Keratinocyte (primary cell): Measurements from ENCODE around the gene FHDC1. TPM values are rescaled to one million over a fixed set of nuclear protein-coding genes. Genes with fewer than 3 reads are reported as not detected.

Experiments used
- DNase-seq: peaks from one replicate; pipeline ENCODE4 v3.0.0-alpha.2; 2011; ENCODE audit warnings: low read depth, missing footprints, low spot score
- FAIRE-seq: peaks from 2 replicates; lab custom pipeline; 2011; peaks lifted over from hg19 to GRCh38; lab: Jason Lieb, UNC
- H2AFZ ChIP-seq: 2 replicates; pipeline ENCODE4 v1.6.0; 2012; ENCODE audit warnings: low read length, control low read depth, inconsistent platforms; ENCODE audit not compliant: control insufficient read depth
- H3K27ac ChIP-seq: 2 replicates; pipeline ENCODE4 v1.5.1; 2011; ENCODE audit warnings: low read length; ENCODE audit not compliant: control insufficient read depth, insufficient read depth
- H3K27me3 ChIP-seq: 3 replicates; pipeline ENCODE4 v1.6.0; 2011; ENCODE audit warnings: low read length; ENCODE audit not compliant: control insufficient read depth, insufficient read depth; ENCODE audit errors: extremely low read depth
- H3K36me3 ChIP-seq, 2 experiments: 2 replicates in 1 of 2; 3 replicates in 1 of 2; pipeline ENCODE4 v1.5.1; 2011; ENCODE audit warnings: low read length in 2 of 2, mild to moderate bottlenecking in 1 of 2; ENCODE audit not compliant: control insufficient read depth in 2 of 2, insufficient read depth in 2 of 2; ENCODE audit errors: extremely low read depth in 1 of 2
- H3K4me1 ChIP-seq: 3 replicates; pipeline ENCODE4 v1.5.1; 2011; ENCODE audit warnings: low read length; ENCODE audit not compliant: control insufficient read depth, insufficient read depth; ENCODE audit errors: extremely low read depth
- H3K4me2 ChIP-seq: 3 replicates; pipeline ENCODE4 v1.6.0; 2011; ENCODE audit warnings: low read depth, low read length; ENCODE audit not compliant: control insufficient read depth, insufficient read depth; ENCODE audit errors: extremely low read depth
- H3K4me3 ChIP-seq, 3 experiments: fragments of 200-600 bp in 1 of 3; sonication (generic) in 1 of 3; 2 replicates in 2 of 3; 3 replicates in 1 of 3; pipeline ENCODE4 v1.5.1; 2011 to 2016; ENCODE audit warnings: low read length in 3 of 3, mild to moderate bottlenecking in 3 of 3, control low read depth in 2 of 3, inconsistent platforms in 1 of 3, low read depth in 1 of 3, mixed read lengths in 1 of 3, mixed run types in 1 of 3, moderate library complexity in 1 of 3; ENCODE audit not compliant: control insufficient read depth in 2 of 3, insufficient read depth in 2 of 3; ENCODE audit errors: extremely low read depth in 1 of 3
- H3K79me2 ChIP-seq: 2 replicates; pipeline ENCODE4 v1.6.0; 2012; ENCODE audit warnings: low read length; ENCODE audit not compliant: control insufficient read depth, insufficient read depth
- H3K9ac ChIP-seq: 3 replicates; pipeline ENCODE4 v1.6.0; 2011; ENCODE audit warnings: low read length; ENCODE audit not compliant: control insufficient read depth, insufficient read depth; ENCODE audit errors: extremely low read depth
- H3K9me1 ChIP-seq: 3 replicates; pipeline ENCODE4 v1.6.0; 2011; ENCODE audit warnings: low read length; ENCODE audit not compliant: control insufficient read depth, insufficient read depth; ENCODE audit errors: extremely low read depth
- H3K9me3 ChIP-seq: 2 replicates; pipeline ENCODE4 v1.5.1; 2012; ENCODE audit warnings: low read depth, low read length; ENCODE audit not compliant: control insufficient read depth
- H4K20me1 ChIP-seq: 3 replicates; pipeline ENCODE4 v1.6.0; 2011; ENCODE audit warnings: low read length; ENCODE audit not compliant: control insufficient read depth, insufficient read depth; ENCODE audit errors: extremely low read depth
- CTCF ChIP-seq, 3 experiments: IDR thresholded peaks in 1 of 3; conservative IDR thresholded peaks in 1 of 3; optimal IDR thresholded peaks in 1 of 3; 2 replicates in 2 of 3; 3 replicates in 1 of 3; pipeline versions ENCODE3 to v1.5.1; 2011; ENCODE audit warnings: low read length in 3 of 3, mild to moderate bottlenecking in 3 of 3, moderate library complexity in 2 of 3, control low read depth in 1 of 3, inconsistent platforms in 1 of 3; ENCODE audit not compliant: insufficient read depth in 2 of 3; ENCODE audit errors: extremely low read depth in 1 of 3
- EZH2 ChIP-seq: IDR thresholded peaks from one replicate; pipeline ENCODE4 v1.6.1; 2012; ENCODE audit warnings: inconsistent platforms, mild to moderate bottlenecking, low read length, moderate library complexity
- dilution Hi-C: fragments of 300-500 bp; cut with MboI; formaldehyde crosslinking; loops from one replicate; pipeline ENCODE4 v1.7.0; 2020; ENCODE audit warnings: low sequenced_read_pairs; ENCODE audit not compliant: extremely low pct_ligation_motif_present
- polyA plus RNA-seq, 5 experiments: library from polyadenylated mRNA; depleted of rRNA in 3 of 5; stranded (reverse) in 3 of 5; stranded (forward) in 1 of 5; unstranded in 1 of 5; fragments of >200 nt; gene quantifications; 1 replicate in 1 of 5; 2 replicates in 3 of 5; 3 replicates in 1 of 5; pipeline versions ENCODE4 v1.2.1 to v1.2.3, GENCODE V29; 2011 to 2012; ENCODE audit warnings: missing spikeins in 2 of 5, low read depth in 1 of 5, low replicate concordance in 1 of 5

FHDC1 gene
- polyA plus RNA-seq, 1 donor (not counting 4 experiments of a cell fraction or from before 2014, with no cell fraction given), result 1.6 TPM

GRCh38 chr4:152928286-152928685 is 7.8 kb upstream of the FHDC1 start:
- Histone ChIP-seq H3K4me1 (no peaks in the 10 kb centered on the region), H3K36me3 (no peaks in the 10 kb centered on the region)

GRCh38 chr4:152929888-152930287 is 6.2 kb upstream of the FHDC1 start:
- Histone ChIP-seq H2AFZ (no peak overlapping the region), H3K9me3 (no peaks in the 10 kb centered on the region), H3K36me3 (no peaks in the 10 kb centered on the region), H3K9me1 (no peaks in the 10 kb centered on the region), H4K20me1 (no peaks in the 10 kb centered on the region), H3K27me3 (no peaks in the 10 kb centered on the region), H3K4me1 (no peaks in the 10 kb centered on the region), H3K27ac (no peak overlapping the region), H3K9ac (no peak overlapping the region), H3K4me3 (no peak overlapping the region), H3K4me2 (no peak overlapping the region), H3K79me2 (no peaks in the 10 kb centered on the region)
- DNase-seq (no peak), FAIRE-seq (no peak)
- TF ChIP-seq EZH2 (no peak), CTCF (optimal IDR thresholded peaks at IDR 0.05 in 1 of 3, IDR thresholded peaks at IDR 0.05 in 1 of 3, conservative IDR thresholded peaks at IDR 0.05 in 1 of 3; ENCODE audit: extremely low read depth in 1 of 3, insufficient read depth in 2 of 3, low read length in 3 of 3) (no peak)
- dilution Hi-C loops, result no loop called here

More at GRCh38 chr4:152928286-152928685, 7.8 kb upstream of the FHDC1 start:
- Histone ChIP-seq H3K4me2 (no peak overlapping the region), H3K27ac (no peak overlapping the region), H3K4me3 (no peak overlapping the region), H3K9me1 (no peaks in the 10 kb centered on the region), H3K27me3 (no peaks in the 10 kb centered on the region), H3K9ac (no peak overlapping the region), H4K20me1 (no peaks in the 10 kb centered on the region), H3K9me3 (no peaks in the 10 kb centered on the region), H2AFZ (no peak overlapping the region), H3K79me2 (no peaks in the 10 kb centered on the region)
- dilution Hi-C loops, result no loop called here
- no peak for DNase-seq
- TF ChIP-seq CTCF (optimal IDR thresholded peaks at IDR 0.05 in 1 of 3, IDR thresholded peaks at IDR 0.05 in 1 of 3, conservative IDR thresholded peaks at IDR 0.05 in 1 of 3; ENCODE audit: extremely low read depth in 1 of 3, insufficient read depth in 2 of 3, low read length in 3 of 3) (no peak), EZH2 (no peak)
- no peak for FAIRE-seq
